Mesodermal cell (in vitro differentiated cells): ENCODE results near the gene TRIM17.
A peak's percentile ranks its signal among the peaks of the same experiment; 100 is the strongest.

Experiments used
- H3K27ac ChIP-seq: 2 replicates; pipeline ENCODE4 v1.7.0; 2013; ENCODE audit warnings: mild to moderate bottlenecking, low read depth, low read length, moderate library complexity; ENCODE audit not compliant: severe bottlenecking
- H3K36me3 ChIP-seq: 2 replicates; pipeline ENCODE4 v1.7.1; 2013; ENCODE audit warnings: mild to moderate bottlenecking, low read length, moderate library complexity; ENCODE audit not compliant: control insufficient read depth, insufficient read depth
- H3K4me1 ChIP-seq: one replicate; pipeline ENCODE4 v1.7.1; 2013; ENCODE audit warnings: mild to moderate bottlenecking, low read length; ENCODE audit not compliant: insufficient read depth, control insufficient read depth, poor library complexity, severe bottlenecking
- H3K4me3 ChIP-seq: 2 replicates; pipeline ENCODE4 v1.7.0; 2013; ENCODE audit warnings: low read length, control low read depth, mild to moderate bottlenecking; ENCODE audit not compliant: insufficient read depth, poor library complexity, severe bottlenecking; ENCODE audit errors: extremely low read depth
- H3K9me3 ChIP-seq: 2 replicates; pipeline ENCODE4 v1.7.1; 2013; ENCODE audit warnings: mild to moderate bottlenecking, low read length, moderate library complexity; ENCODE audit not compliant: control insufficient read depth
- WGBS, 2 experiments: methylation state at CpG; one replicate each; pipeline ENCODE4 v1.1.5; 2013; ENCODE audit warnings: missing lambda C conversion rate in 2 of 2; ENCODE audit not compliant: insufficient coverage in 2 of 2; 5-methylcytosine and 5-hydroxymethylcytosine counted together

The TRIM17 gene

DNA sequence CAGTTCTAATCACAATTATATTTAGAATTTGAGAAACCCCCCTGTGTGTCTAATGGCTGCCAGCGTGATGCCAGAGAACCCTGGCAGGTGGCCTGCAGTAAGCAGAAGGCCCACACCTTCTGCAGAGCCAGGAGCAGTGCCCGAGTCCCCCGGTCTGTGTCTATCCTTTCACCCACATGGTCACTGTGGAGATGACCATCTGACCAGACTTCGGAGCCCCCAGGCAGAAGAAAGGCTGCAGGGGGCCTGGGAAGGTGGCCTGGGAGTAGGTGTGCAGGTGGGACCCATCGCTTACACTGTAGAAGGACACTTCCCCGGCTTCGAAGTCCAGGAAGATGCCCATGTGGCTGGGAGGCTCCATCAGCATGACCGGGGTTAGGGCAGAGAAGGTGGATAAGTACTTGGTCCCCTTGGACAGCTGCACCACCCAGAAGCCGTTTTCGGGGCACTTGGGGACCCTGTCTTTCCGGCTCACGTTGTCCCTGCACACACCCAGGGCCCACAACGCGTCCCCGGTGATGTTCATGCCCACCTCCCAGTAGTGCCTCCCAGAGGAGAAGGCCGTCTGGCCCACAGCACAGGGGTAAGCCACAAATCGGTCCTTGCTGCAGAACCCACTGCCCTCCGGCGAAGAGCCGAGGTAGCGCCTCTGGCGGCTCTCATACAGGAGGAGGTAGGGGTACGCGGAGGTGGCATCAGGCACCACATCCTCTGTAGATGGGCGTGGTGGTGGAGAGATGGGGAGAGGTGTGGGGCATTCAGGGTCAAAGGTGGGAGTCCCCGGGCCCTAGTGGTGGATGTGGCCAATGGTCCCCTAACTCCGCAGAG is 8.4 kb downstream of the TRIM17 start:
- Histone ChIP-seq H3K36me3 (peaks cover 24% of the 10 kb centered on the region), H3K4me3 (peak overlapping the region; percentile 97), H3K4me1 (peaks cover 16% of the 10 kb centered on the region), H3K9me3 (no peaks in the 10 kb centered on the region), H3K27ac (no peak overlapping the region)
- WGBS, 2 experiments = 93 to 94% methylated on average over 22 to 25 of the region's 27 CpGs

DNA sequence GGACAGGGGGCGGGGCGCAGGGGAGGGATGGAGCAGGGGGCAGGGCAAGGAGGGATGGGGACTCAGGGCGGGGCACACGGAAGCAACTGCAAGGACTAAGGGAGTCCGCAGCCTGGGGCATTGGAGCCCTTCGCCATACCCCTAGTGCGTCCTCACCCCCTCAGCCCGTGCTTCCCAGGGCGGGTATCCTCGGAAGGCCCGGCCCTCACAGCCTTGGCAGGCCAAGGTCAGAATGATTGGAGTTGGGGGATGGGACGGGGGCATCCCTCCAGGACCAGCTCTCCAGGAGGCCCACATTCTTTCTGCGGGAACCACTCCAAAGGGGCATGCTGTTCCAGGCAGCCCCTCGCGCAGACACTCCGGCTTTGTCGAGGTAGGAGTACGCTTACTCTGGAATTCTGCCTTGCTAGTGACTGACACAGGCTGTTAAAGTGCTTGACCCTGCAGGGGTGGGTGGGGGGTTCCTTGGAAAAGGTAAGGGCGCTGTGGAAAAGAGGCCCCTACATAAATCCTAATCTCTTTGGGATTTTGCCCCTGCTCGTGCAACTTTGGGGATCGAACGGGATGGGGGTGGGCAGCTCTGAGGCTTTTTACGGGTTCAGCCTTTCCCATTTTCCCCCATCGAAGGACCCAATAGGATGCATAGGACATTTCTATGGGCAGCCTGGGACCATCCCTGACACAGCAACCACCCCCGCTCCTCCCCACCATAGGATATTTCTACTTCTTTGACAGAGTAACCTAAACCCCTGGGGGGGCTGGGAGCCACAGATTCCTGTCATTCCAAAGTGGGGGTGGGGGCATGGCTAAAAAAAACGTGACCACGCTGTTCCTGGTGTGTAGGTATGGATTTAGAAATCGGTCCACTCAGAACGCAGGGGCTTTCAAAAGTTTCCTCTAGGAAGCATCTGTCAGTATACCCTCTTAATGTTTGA is 9.3 kb downstream of the TRIM17 start:
- Histone ChIP-seq H3K27ac (peak overlapping the region; percentile 73), H3K4me3 (peak overlapping the region; percentile 97), H3K36me3 (peaks cover 31% of the 10 kb centered on the region), H3K4me1 (peaks cover 16% of the 10 kb centered on the region), H3K9me3 (no peaks in the 10 kb centered on the region)
- WGBS, 2 experiments = 3 to 5% methylated on average over 14 to 21 of the region's 29 CpGs

DNA sequence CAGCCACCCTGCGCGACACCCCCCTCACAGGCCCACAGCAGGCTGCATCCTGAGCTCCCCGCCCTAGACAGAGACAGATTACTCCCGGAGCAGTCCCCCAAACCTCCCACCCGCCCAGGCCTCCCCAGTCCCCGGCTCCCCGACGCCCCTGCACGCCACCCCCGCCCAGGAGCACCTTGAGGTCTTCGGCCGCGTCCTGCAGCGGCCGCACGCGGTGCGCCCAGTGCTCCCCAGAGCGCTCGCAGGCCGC is 10.8 kb downstream of the TRIM17 start:
- no peaks in the 10 kb centered on the region for H3K9me3 ChIP-seq
- peak overlapping the region; percentile 97 for H3K4me3 ChIP-seq
- H3K27ac ChIP-seq = no peak overlapping the region
- WGBS, 2 experiments = 0% methylated on average over 6 to 17 of the region's 21 CpGs
- H3K36me3 ChIP-seq = peaks cover 38% of the 10 kb centered on the region
- peaks cover 16% of the 10 kb centered on the region for H3K4me1 ChIP-seq

DNA sequence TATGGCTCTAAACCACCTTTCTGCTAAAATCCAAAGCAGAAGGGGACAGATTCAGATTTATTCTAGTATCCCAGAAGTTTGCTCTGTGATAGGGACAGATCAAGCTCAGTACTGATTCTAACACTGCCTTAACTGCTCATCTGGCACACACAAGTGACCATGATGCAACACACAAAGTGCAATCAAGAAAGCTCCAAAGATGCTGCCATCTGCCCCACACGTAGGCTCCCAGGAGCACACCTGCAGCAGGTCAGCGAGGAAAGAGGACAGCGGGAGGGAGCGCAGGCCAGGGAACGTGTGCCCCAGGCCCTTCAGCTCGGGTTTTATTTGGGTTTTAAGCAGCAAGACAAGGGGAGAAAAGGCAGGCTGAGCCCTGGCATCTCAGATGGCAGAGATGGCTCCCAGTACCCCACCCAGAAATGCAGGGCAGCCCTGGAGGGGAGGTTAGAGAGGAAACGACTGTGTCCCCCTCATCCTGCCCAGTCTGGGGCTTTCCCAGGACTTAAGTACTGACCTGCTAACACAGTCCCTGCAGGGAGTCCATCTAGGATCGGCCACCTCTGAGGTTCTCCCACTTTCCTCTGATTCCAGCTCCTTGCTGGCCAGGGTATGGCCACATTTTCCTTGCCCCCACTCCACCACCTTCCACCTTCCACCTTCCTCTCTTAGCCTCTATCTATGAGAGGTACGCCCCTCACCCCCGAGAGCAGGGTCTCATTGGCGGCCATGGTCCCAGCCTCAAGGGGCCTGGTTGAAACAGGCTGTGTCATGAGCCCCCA is 11.3 kb downstream of the TRIM17 start:
- 12 to 24% methylated on average over 7 to 11 of the region's 11 CpGs for WGBS, 2 experiments
- peaks cover 43% of the 10 kb centered on the region for H3K36me3 ChIP-seq
- H3K4me3 ChIP-seq = peak overlapping the region; percentile 97
- H3K27ac ChIP-seq = no peak overlapping the region
- no peaks in the 10 kb centered on the region for H3K9me3 ChIP-seq
- H3K4me1 ChIP-seq = peaks cover 16% of the 10 kb centered on the region

DNA sequence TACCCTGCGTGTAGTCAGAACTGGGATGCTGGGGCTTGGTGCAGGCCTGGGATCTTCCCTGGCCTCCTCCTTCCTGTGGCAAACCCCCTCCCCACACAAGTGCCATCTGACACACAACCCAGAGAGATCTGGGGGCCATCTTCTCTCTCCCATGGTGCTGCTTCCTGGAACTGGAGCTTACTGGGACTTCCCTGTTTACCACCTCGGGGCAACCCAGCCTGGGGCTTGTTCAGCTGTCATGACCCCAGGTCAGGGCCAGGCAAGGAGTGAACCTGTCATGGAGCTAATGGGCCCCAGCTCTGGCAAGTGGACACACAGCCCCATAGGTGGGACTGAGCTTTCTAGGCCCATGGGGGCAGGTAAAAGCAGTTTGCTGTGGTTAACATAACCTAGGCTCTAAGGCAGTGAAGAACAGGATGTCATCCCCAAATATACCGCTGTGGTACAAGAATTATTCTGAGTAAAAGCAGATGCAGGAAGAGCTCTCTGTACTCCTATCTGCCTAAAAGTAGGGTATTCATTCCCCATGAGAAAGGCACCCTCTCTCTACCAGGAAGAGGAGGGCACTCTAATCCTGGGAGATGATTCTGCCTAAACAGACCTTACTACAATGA is 12.4 kb downstream of the TRIM17 start:
- peaks cover 54% of the 10 kb centered on the region for H3K36me3 ChIP-seq
- no peak overlapping the region for H3K27ac ChIP-seq
- peaks cover 16% of the 10 kb centered on the region for H3K4me1 ChIP-seq
- H3K4me3 ChIP-seq = peak overlapping the region; percentile 97
- H3K9me3 ChIP-seq = no peaks in the 10 kb centered on the region
- whole genome bisulfite sequencing, 2 experiments = 89 to 93% methylated on average over 2 of the region's 3 CpGs

DNA sequence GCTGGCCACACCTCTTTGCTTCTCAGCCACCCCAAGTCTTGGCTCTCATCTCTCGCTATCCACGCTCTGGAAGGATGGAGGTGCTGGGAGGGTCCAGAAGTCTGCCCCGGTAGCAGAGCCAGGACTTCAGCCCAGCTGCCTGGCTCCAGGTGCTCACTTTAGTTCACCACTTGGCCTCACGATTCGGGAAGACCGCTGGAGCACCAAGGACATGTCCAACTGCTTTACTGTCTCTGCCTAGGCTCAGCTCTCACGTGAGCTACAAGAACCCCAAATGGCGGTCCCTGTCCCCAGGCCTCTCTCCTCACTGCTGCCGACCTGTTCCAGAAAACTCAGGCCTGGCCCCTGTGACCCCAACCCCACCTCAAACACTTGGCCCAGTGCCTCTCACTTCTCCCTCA is 13.4 kb downstream of the TRIM17 start:
- peaks cover 57% of the 10 kb centered on the region for H3K36me3 ChIP-seq
- H3K4me1 ChIP-seq = peaks cover 16% of the 10 kb centered on the region
- no peaks in the 10 kb centered on the region for H3K9me3 ChIP-seq
- WGBS, 2 experiments = 95 to 99% methylated on average over 8 to 9 of the region's 9 CpGs
- no peak overlapping the region for H3K4me3 ChIP-seq
- H3K27ac ChIP-seq = no peak overlapping the region

DNA sequence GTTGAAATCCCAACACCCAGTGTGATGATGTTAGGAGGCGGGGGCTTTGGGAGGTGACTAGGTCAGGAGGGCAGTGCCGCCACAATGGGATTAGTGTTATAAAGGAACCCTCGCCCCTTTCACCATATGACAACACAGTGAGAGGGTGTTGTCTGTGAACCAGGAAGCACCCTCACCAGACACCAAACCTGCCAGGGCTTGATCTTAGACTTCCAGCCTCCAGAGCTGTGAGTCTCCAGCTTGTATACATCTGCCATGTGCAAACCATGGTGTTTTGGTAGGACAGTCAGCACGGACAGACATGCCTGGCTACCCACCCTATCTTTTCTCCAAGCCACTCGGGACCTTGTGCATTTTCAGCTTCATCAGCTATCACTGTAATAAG is 14.0 kb downstream of the TRIM17 start:
- no peak overlapping the region for H3K27ac ChIP-seq
- WGBS, 2 experiments = 80 to 93% methylated on average over 2 to 4 of the region's 5 CpGs
- no peak overlapping the region for H3K4me3 ChIP-seq
- no peaks in the 10 kb centered on the region for H3K9me3 ChIP-seq
- H3K4me1 ChIP-seq = peaks cover 14% of the 10 kb centered on the region
- H3K36me3 ChIP-seq = peaks cover 60% of the 10 kb centered on the region

DNA sequence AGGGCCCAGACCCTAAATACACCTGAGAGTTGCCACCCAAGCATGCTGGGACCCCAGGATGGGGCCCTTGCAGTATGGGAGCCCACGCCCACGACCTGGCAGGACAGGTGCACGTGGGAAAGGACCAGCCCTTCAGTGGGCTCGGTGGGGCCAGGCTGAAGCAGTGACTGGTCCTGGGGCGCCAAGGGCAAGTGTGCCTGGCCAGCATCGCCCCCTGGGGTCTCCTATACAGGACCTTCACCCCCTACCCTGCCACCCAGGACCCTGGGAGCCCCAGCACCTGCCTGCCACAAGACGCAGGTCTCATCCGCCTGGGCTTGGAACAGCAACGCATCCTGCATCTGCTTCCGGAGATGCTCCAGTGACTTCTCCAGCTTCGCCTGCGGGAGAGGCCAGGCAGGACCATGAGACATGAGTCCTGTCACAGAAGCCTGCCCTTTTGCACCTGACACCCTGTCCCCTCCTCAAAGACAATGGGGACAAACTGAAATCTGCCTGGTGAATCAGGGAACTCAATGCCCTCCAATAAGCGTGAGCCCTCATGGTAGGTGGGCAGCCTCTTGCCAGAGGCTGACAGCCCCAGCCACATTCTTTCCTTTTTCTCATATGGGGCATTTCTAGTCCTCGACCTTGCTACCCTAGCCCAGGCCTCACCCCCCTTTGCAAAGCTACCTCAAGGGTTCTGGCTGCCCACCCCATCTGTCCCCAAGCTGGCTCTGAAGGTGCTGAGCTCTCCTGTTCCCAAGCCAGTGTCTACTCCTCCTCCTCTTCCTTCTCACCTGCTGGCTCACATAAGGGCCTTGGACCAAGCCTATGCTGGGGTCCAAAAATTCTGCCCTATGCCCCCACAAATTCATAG is 14.7 kb downstream of the TRIM17 start:
- peaks cover 66% of the 10 kb centered on the region for H3K36me3 ChIP-seq
- no peak overlapping the region for H3K27ac ChIP-seq
- H3K9me3 ChIP-seq = no peaks in the 10 kb centered on the region
- peaks cover 11% of the 10 kb centered on the region for H3K4me1 ChIP-seq
- WGBS, 2 experiments = 95 to 96% methylated on average over 13 to 14 of the region's 14 CpGs
- H3K4me3 ChIP-seq = no peak overlapping the region

DNA sequence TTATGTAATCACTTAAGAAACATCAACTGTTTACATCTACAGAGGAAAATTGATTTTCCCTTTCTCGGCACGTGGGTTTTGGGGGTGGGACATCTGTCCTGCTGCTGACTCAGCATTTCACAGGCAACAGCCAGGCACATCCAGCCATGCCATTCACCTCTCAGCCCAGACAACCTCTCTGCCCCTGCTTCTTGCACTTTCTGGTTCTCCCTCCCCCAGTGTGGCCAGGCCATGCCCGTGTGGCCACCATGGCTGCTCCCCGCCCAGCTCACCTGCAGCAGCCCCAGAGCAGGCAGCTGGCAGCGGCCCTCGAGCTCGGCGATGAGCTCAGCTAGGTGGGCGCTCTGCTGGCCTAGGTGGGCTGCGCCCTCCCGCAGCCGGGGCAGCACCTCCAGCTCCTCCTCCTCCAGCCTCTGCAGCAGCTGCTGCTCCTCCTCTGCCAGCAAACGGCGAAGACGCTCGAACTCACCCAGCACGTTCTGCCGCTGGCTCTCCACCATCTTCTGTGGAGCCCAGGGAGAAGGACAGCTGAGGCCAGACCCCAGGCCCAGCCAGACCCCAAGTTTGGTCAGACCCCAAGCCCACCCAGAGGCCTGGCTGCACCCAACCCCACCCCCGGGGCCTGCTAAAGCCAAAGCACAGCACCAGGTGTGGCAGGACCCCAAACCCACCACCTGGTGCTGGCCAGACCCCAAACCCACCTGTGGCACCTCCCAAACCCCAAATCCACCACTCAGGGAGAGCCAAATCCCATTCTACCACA is 15.8 kb downstream of the TRIM17 start:
- H3K9me3 ChIP-seq = no peaks in the 10 kb centered on the region
- 96 to 97% methylated on average over 14 to 18 of the region's 19 CpGs for WGBS, 2 experiments
- H3K4me1 ChIP-seq = peaks cover 11% of the 10 kb centered on the region
- no peak overlapping the region for H3K4me3 ChIP-seq
- peaks cover 77% of the 10 kb centered on the region for H3K36me3 ChIP-seq
- no peak overlapping the region for H3K27ac ChIP-seq
